HepG2 (cell line): ENCODE measurements around the gene BRI3BP. TPM values are rescaled to one million over a fixed set of nuclear protein-coding genes. Genes with fewer than 3 reads are reported as not detected.

ENCODE experiments used
- polyA plus RNA-seq, 8 experiments: library from polyadenylated mRNA; depleted of rRNA in 3 of 8; stranded (reverse) in 7 of 8; unstranded in 1 of 8; fragments of >200 nt; fragmentation: Illumina TruSeq in 4 of 8; extraction: Trizol in 4 of 8; gene quantifications; 2 replicates each; pipeline versions ENCODE4 v1.2.1 to v1.2.3, GENCODE V29; 2011 to 2016; ENCODE audit warnings: low read depth in 4 of 8, missing spikeins in 1 of 8, mixed read lengths in 1 of 8; ENCODE audit not compliant: insufficient read depth in 1 of 8
- small RNA-seq, 3 experiments: library from RNA; depleted of rRNA; stranded (forward); fragments of <200 nt; gene quantifications; one replicate each; pipeline ENCODE3, GENCODE V24; 2012; ENCODE audit warnings: low read depth in 2 of 3, low replicate concordance in 1 of 3; ENCODE audit not compliant: insufficient read length in 3 of 3, insufficient read depth in 2 of 3
- total RNA-seq, 5 experiments: library from RNA; depleted of rRNA; stranded (reverse); fragments of >200 nt; fragmentation: Illumina TruSeq; extraction: Trizol; gene quantifications; 2 replicates each; pipeline ENCODE4 v1.2.3, GENCODE V29; 2016; ENCODE audit warnings: low read depth in 1 of 5

Gene BRI3BP
- total and polyA plus RNA-seq, 2 of the 13 experiments (the other 11 are each of a cell fraction or from before 2014, with no cell fraction given): 7.5 to 21.1 TPM

Small RNA genes within 50 kb of the gene (small RNA-seq; reads per million reads assigned to genes)
- 0 reads per million in 3 experiments for gene AC122688.1

Other genes with a start within 250 kb of the BRI3BP start
- gene SCARB1, start 129.8 kb upstream of the BRI3BP start, total RNA-seq (2016; rRNA removed; fragmentation: Illumina TruSeq; extraction: Trizol): 33.2 and 63.4 TPM in 2 replicates
- 160 and 189 TPM in 2 replicates for gene SCARB1, start 129.8 kb upstream of the BRI3BP start, polyA plus RNA-seq (2011; rRNA removed)
- 805 and 1,167 TPM in 2 replicates for gene UBC, start 79.0 kb upstream of the BRI3BP start, total RNA-seq (2016; rRNA removed; fragmentation: Illumina TruSeq; extraction: Trizol)
- 1,432 and 1,529 TPM in 2 replicates for gene UBC, start 79.0 kb upstream of the BRI3BP start, polyA plus RNA-seq (2011; rRNA removed)
- gene DHX37, start 4.5 kb upstream of the BRI3BP start, total RNA-seq (2016; rRNA removed; fragmentation: Illumina TruSeq; extraction: Trizol): 19.4 and 20.9 TPM in 2 replicates
- 6.0 and 7.6 TPM in 2 replicates for gene DHX37, start 4.5 kb upstream of the BRI3BP start, polyA plus RNA-seq (2011; rRNA removed)
- gene AACS, start 71.8 kb downstream of the BRI3BP start, total RNA-seq (2016; rRNA removed; fragmentation: Illumina TruSeq; extraction: Trizol): 26.3 and 28.8 TPM in 2 replicates
- 23.3 and 23.5 TPM in 2 replicates for gene AACS, start 71.8 kb downstream of the BRI3BP start, polyA plus RNA-seq (2011; rRNA removed)
- 0.01 and 0.02 TPM in 2 replicates for gene TMEM132B, start 192.7 kb downstream of the BRI3BP start, total RNA-seq (2016; rRNA removed; fragmentation: Illumina TruSeq; extraction: Trizol)
- gene TMEM132B, start 192.7 kb downstream of the BRI3BP start, polyA plus RNA-seq (2011; rRNA removed): 0.03 TPM in 1 of 2 replicates, not detected in the other